Adrenal gland (tissue), 5 donors: ENCODE measurements around the gene TRIM72.

ENCODE experiments used
- CTCF ChIP-seq, 6 experiments: fragments of 450-650 bp in 4 of 6; fragments of 200-600 bp in 2 of 6; sonication (generic) in 1 of 6; IDR thresholded peaks; 1 replicate in 5 of 6; 2 replicates in 1 of 6; pipeline versions ENCODE4 v1.5.1 to v1.8.0; 2016 to 2021; ENCODE audit warnings: antibody characterized with exemption in 6 of 6, mild to moderate bottlenecking in 2 of 6, moderate library complexity in 1 of 6
- POLR2A ChIP-seq, 2 donors: fragments of 450-650 bp; IDR thresholded peaks; one replicate each; pipeline ENCODE4 v1.6.1; 2017; ENCODE audit warnings: antibody characterized with exemption in 2 of 2, mild to moderate bottlenecking in 2 of 2, moderate library complexity in 1 of 2
- donor health status: DM: no; HTN: no; CAD: no.

GRCh38 chr16:31260136-31260931 lies 46.4 kb downstream of the TRIM72 start:
- TF ChIP-seq CTCF (IDR thresholded peaks at IDR 0.05): no peak
- TF ChIP-seq POLR2A (IDR thresholded peaks at IDR 0.05): no peak
